Measurements from ENCODE around the gene FRG1. TPM values are rescaled to one million over a fixed set of nuclear protein-coding genes. Genes with fewer than 3 reads are reported as not detected.
"Not testable (repeated sequence)": the region's sequence is repeated elsewhere in the genome, so short reads cannot be mapped to it uniquely, and the experiment has no call there.

Gene FRG1
- total RNA-seq, 1 experiment from 2014 or later: 16.1 TPM

DNA sequence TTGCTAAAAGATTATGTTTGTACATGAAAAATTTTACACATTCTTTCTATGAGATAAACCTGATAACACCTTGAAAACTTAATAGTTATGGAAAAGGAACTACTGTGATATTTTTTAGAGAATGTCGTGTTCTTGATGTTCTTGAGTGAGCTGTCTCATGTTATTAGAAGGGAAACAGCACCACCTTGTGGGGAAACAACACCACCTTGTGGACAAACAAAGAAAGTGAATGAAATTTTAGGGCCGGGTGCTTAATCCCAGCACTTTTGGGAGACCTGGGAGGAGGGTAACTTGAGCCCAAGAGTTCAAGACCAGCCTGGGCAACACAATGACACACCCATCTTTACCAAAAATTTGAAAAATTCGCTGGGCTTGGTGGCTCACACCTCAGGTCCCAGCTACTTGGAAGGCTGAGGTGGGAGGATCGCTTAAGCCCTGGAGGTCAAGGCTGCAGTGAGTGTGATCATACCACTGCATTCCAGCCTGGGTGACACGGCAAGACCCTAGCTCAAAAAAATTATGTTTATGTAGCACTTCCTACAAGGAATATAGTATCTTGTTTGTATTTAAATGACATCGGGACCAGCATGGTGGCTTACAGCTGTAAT, 36.1 kb upstream of the FRG1 start:
- H3K27me3 ChIP-seq (ENCODE audit: control insufficient read depth, insufficient read depth, low read length); H3K9me3 ChIP-seq (ENCODE audit: control insufficient read depth, insufficient read depth, low read depth, low read length); H3K36me3 ChIP-seq (ENCODE audit: control insufficient read depth, insufficient read depth, low read length); H3K4me3 ChIP-seq (ENCODE audit: low read depth in 2 of 2, low read length in 2 of 2); intact Hi-C loops (cut with micrococcal nuclease; ENCODE audit: unreplicated experiment); H3K4me1 ChIP-seq (ENCODE audit: control insufficient read depth, insufficient read depth, low read length); H3K27ac ChIP-seq (ENCODE audit: low read length); BruUV-seq (replicated peaks); POLR2A ChIA-PET; in situ Hi-C loops (cut with HindIII; ENCODE audit: low pct_unique_long_range_greater_than_20kb, low sequenced_read_pairs): not testable (repeated sequence)
- peak; percentile 17 for DNase-seq (ENCODE audit: low read depth, low spot score)
- 0 out of 2 replicates have a peak, but pooled peaks have one; percentile 63 for ATAC-seq
- TF ChIP-seq, protein P1, sequence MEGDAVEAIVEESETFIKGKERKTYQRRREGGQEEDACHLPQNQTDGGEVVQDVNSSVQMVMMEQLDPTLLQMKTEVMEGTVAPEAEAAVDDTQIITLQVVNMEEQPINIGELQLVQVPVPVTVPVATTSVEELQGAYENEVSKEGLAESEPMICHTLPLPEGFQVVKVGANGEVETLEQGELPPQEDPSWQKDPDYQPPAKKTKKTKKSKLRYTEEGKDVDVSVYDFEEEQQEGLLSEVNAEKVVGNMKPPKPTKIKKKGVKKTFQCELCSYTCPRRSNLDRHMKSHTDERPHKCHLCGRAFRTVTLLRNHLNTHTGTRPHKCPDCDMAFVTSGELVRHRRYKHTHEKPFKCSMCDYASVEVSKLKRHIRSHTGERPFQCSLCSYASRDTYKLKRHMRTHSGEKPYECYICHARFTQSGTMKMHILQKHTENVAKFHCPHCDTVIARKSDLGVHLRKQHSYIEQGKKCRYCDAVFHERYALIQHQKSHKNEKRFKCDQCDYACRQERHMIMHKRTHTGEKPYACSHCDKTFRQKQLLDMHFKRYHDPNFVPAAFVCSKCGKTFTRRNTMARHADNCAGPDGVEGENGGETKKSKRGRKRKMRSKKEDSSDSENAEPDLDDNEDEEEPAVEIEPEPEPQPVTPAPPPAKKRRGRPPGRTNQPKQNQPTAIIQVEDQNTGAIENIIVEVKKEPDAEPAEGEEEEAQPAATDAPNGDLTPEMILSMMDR (IDR thresholded peaks at IDR 0.05): peak; percentile 56
- CTCF ChIA-PET: interaction anchor here (0.7 kb wide), 1 partner anchor 111 kb away, joined by 4 read pairs; no protein-coding TSS in a partner anchor

- Histone ChIP-seq H3K27me3 (ENCODE audit: control insufficient read depth, insufficient read depth, low read length) (no peaks in the 10 kb centered on the region), H3K36me3 (ENCODE audit: control insufficient read depth, insufficient read depth, low read length) (no peaks in the 10 kb centered on the region), H3K4me3 (ENCODE audit: low read depth in 2 of 2, low read length in 2 of 2) (no peak overlapping the region), H3K4me1 (ENCODE audit: control insufficient read depth, insufficient read depth, low read length) (no peaks in the 10 kb centered on the region), H3K27ac (ENCODE audit: low read length) (no peak overlapping the region), H3K9me3 (ENCODE audit: control insufficient read depth, insufficient read depth, low read depth, low read length) (no peaks in the 10 kb centered on the region)
- in situ Hi-C loops (cut with HindIII; ENCODE audit: low pct_unique_long_range_greater_than_20kb, low sequenced_read_pairs) (no loop called here), intact Hi-C loops (cut with micrococcal nuclease; ENCODE audit: unreplicated experiment) (no loop called here)
- no peak for DNase-seq (ENCODE audit: low read depth, low spot score)
- BruUV-seq (replicated peaks): no TSS peak
- no peak for ATAC-seq
- POLR2A ChIA-PET: no interaction called here
- TF ChIP-seq, protein P2, sequence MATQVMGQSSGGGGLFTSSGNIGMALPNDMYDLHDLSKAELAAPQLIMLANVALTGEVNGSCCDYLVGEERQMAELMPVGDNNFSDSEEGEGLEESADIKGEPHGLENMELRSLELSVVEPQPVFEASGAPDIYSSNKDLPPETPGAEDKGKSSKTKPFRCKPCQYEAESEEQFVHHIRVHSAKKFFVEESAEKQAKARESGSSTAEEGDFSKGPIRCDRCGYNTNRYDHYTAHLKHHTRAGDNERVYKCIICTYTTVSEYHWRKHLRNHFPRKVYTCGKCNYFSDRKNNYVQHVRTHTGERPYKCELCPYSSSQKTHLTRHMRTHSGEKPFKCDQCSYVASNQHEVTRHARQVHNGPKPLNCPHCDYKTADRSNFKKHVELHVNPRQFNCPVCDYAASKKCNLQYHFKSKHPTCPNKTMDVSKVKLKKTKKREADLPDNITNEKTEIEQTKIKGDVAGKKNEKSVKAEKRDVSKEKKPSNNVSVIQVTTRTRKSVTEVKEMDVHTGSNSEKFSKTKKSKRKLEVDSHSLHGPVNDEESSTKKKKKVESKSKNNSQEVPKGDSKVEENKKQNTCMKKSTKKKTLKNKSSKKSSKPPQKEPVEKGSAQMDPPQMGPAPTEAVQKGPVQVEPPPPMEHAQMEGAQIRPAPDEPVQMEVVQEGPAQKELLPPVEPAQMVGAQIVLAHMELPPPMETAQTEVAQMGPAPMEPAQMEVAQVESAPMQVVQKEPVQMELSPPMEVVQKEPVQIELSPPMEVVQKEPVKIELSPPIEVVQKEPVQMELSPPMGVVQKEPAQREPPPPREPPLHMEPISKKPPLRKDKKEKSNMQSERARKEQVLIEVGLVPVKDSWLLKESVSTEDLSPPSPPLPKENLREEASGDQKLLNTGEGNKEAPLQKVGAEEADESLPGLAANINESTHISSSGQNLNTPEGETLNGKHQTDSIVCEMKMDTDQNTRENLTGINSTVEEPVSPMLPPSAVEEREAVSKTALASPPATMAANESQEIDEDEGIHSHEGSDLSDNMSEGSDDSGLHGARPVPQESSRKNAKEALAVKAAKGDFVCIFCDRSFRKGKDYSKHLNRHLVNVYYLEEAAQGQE (IDR thresholded peaks at IDR 0.05; ENCODE audit: insufficient read depth in 1 of 2, low read depth in 2 of 2, low read length in 1 of 2): no peak
- TF ChIP-seq, protein P1 (IDR thresholded peaks at IDR 0.05): peak; percentile 58
- CTCF ChIA-PET: no interaction called here
Measured at GRCh38 chr4:189912170-189912569, 28.5 kb upstream of the FRG1 start.

DNA sequence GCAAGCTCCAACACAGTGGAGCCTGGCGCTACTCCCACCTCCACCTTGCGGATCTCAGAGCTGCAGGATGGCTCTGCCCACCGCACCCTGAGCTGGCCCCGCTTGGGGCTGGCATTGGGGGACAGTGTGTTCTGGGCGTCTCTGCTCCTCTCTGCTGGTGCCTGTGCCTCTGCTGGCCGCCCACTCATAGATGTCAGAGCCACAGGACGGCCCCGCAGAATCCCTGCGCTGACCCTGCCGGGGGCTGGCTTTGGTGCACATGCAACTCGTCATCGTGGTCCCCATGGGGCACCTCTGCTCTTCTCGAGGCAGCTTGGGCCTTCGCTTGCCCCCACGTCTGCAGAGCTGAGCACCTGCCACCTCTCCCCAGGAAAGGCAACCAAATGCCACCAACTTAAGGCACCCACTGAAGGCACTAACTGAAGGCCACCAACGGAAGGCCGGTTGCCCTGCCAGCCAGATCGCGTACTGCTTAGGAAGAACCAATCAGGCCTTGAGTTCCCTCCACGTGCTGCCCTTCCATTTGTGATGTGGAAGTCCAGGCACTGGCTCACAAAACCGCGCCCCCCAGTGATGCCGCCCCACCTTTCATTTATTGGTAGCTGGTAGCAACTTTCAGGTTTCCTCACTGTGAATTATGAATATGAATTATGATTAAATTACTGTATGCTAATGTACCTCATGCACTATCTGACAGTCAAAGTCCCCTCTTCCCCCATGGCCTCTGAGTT, 23.3 kb upstream of the FRG1 start:
- H3K27me3 ChIP-seq (ENCODE audit: control insufficient read depth, insufficient read depth, low read length): no peaks in the 10 kb centered on the region
- H3K9me3 ChIP-seq (ENCODE audit: control insufficient read depth, insufficient read depth, low read depth, low read length): peaks cover 3% of the 10 kb centered on the region; the same call in 1 of the 2 replicates
- DNase-seq (ENCODE audit: low read depth, low spot score) (no peak), ATAC-seq (no peak)
- no peaks in the 10 kb centered on the region for H3K36me3 ChIP-seq (ENCODE audit: control insufficient read depth, insufficient read depth, low read length)
- CTCF ChIA-PET: no interaction called here
- intact Hi-C loops (cut with micrococcal nuclease; ENCODE audit: unreplicated experiment): no loop called here
- H3K27ac ChIP-seq (ENCODE audit: low read length): no peak overlapping the region
- POLR2A ChIA-PET: no interaction called here
- H3K4me1 ChIP-seq (ENCODE audit: control insufficient read depth, insufficient read depth, low read length): no peaks in the 10 kb centered on the region
- TF ChIP-seq TCF7L2 (IDR thresholded peaks at IDR 0.05; ENCODE audit: low read depth, low read length): no peak
- no peak for TF ChIP-seq SIN3A (IDR thresholded peaks at IDR 0.05; ENCODE audit: borderline replicate concordance, insufficient read depth, low read depth, low read length)
- TF ChIP-seq, protein P1 (IDR thresholded peaks at IDR 0.05): no peak
- TF ChIP-seq POLR2AphosphoS5 (IDR thresholded peaks at IDR 0.05; ENCODE audit: low read depth, low read length): no peak
- TF ChIP-seq, protein P2 (IDR thresholded peaks at IDR 0.05; ENCODE audit: insufficient read depth in 1 of 2, low read depth in 2 of 2, low read length in 1 of 2): no peak
- H3K4me3 ChIP-seq (ENCODE audit: low read depth in 2 of 2, low read length in 2 of 2): no peak overlapping the region
- in situ Hi-C loops (cut with HindIII; ENCODE audit: low pct_unique_long_range_greater_than_20kb, low sequenced_read_pairs): no loop called here
- BruUV-seq (replicated peaks): no TSS peak

Measured in Panc1 (cell line).